HCT116 (cell line): ENCODE results near the gene GSTO2. TPM values are rescaled to one million over a fixed set of nuclear protein-coding genes. Genes with fewer than 3 reads are reported as not detected.

Source experiments
- ATAC-seq: fragments of 200-7000 bp; cut with Tn5 transposase; 2 replicates; pipeline ENCODE4 v1.9.1; 2020; ENCODE audit warnings: mild to moderate bottlenecking, moderate library complexity
- BruUV-seq: library from RNA; stranded (reverse); fragments of 400-500 nt; replicated peaks from 2 replicates; lab custom pipeline; 2021; lab: Mats Ljungman, UMichigan
- CTCF ChIA-PET: fragments of 300-600 bp; sonication (Branson Sonifier 250); formaldehyde crosslinking; loops from one replicate; lab custom pipeline; 2021; ENCODE audit warnings: antibody characterized with exemption; lab: Charles Lee
- POLR2A ChIA-PET: fragments of 300-600, 350-600 bp; sonication (Branson Sonifier 250); formaldehyde crosslinking; loops from one replicate; lab custom pipeline; 2021; ENCODE audit warnings: antibody characterized with exemption; lab: Charles Lee
- RAD21 ChIA-PET, 2 experiments: fragments of 300-600 bp; sonication (Branson Sonifier 250); formaldehyde crosslinking; loops; one replicate each; lab custom pipeline; 2023; ENCODE audit warnings: low total read pairs in 2 of 2; ENCODE audit not compliant: uncharacterized antibody in 2 of 2, unreplicated experiment in 2 of 2, low non-redundant PET in 1 of 2; lab: Charles Lee
- DNase-seq: peaks from one replicate; pipeline ENCODE4 v3.0.0-alpha.2; 2010; ENCODE audit warnings: low read depth, low spot score
- H2AFZ ChIP-seq: fragments of 200-600 bp; shearing (Covaris generic), sonication (generic); 2 replicates; pipeline ENCODE4 v1.6.1; 2017; ENCODE audit warnings: low read depth, mixed run types, mixed read lengths, antibody characterized with exemption, low read length; ENCODE audit not compliant: poor library complexity, severe bottlenecking
- H3K27ac ChIP-seq: 2 replicates; pipeline ENCODE4 v1.5.1; 2012; ENCODE audit warnings: low read depth, low read length
- H3K27me3 ChIP-seq: fragments of 200-600 bp; sonication (generic); 2 replicates; pipeline ENCODE4 v1.6.1; 2016; ENCODE audit warnings: mixed run types, low read length, mixed read lengths; ENCODE audit not compliant: insufficient read depth
- H3K36me3 ChIP-seq, 2 experiments: fragments of 200-500 bp in 1 of 2; fragments of 200-600 bp in 1 of 2; sonication (Bioruptor generic) in 1 of 2; sonication (generic) in 1 of 2; 2 replicates each; pipeline versions ENCODE4 v1.5.1 to v1.6.1; 2014 to 2016; ENCODE audit warnings: low read length in 2 of 2, inconsistent platforms in 1 of 2, mixed read lengths in 1 of 2, mixed run types in 1 of 2; ENCODE audit not compliant: insufficient read depth in 2 of 2, control insufficient read depth in 1 of 2
- H3K4me1 ChIP-seq, 2 experiments: fragments of 200-600 bp in 1 of 2; sonication (generic) in 1 of 2; 2 replicates each; pipeline versions ENCODE4 v1.5.1 to v1.6.1; 2012 to 2017; ENCODE audit warnings: low read length in 2 of 2, inconsistent platforms in 1 of 2, mild to moderate bottlenecking in 1 of 2, mixed read lengths in 1 of 2, mixed run types in 1 of 2, moderate library complexity in 1 of 2; ENCODE audit not compliant: insufficient read depth in 2 of 2, control insufficient read depth in 1 of 2
- H3K4me2 ChIP-seq: fragments of 200-600 bp; sonication (generic); 2 replicates; pipeline ENCODE4 v1.6.1; 2017; ENCODE audit warnings: mixed run types, low read length, mixed read lengths
- H3K4me3 ChIP-seq, 2 experiments: fragments of 200-600 bp in 1 of 2; sonication (generic) in 1 of 2; replicated peaks in 1 of 2; 2 replicates each; pipeline ENCODE4 v1.5.1; 2011 to 2016; ENCODE audit warnings: low read length in 2 of 2, control low read depth in 1 of 2, low read depth in 1 of 2, mild to moderate bottlenecking in 1 of 2, mixed read lengths in 1 of 2, mixed run types in 1 of 2
- H3K79me2 ChIP-seq: fragments of 200-600 bp; sonication (generic); 2 replicates; pipeline ENCODE4 v1.6.1; 2017; ENCODE audit warnings: mild to moderate bottlenecking, mixed run types, low read length, moderate library complexity, mixed read lengths; ENCODE audit not compliant: insufficient read depth
- H3K9ac ChIP-seq: fragments of 200-600 bp; sonication (generic); 2 replicates; pipeline ENCODE4 v1.6.1; 2016; ENCODE audit warnings: low read length, mixed read lengths
- H3K9me2 ChIP-seq: fragments of 200-600 bp; sonication (generic), shearing (Covaris generic); 2 replicates; pipeline ENCODE4 v1.6.1; 2017; ENCODE audit warnings: mixed run types, mild to moderate bottlenecking, moderate library complexity; ENCODE audit not compliant: insufficient read depth
- H3K9me3 ChIP-seq, 2 experiments: fragments of 200-500 bp in 1 of 2; fragments of 200-600 bp in 1 of 2; sonication (Bioruptor generic) in 1 of 2; sonication (generic) in 1 of 2; 2 replicates each; pipeline ENCODE4 v1.6.1; 2014 to 2017; ENCODE audit warnings: low read length in 2 of 2, mixed read lengths in 2 of 2, inconsistent platforms in 1 of 2, low read depth in 1 of 2, mild to moderate bottlenecking in 1 of 2, mixed run types in 1 of 2, moderate library complexity in 1 of 2; ENCODE audit not compliant: control insufficient read depth in 1 of 2, insufficient read depth in 1 of 2
- H4K20me1 ChIP-seq: fragments of 200-600 bp; sonication (generic), shearing (Covaris generic); 2 replicates; pipeline ENCODE4 v1.6.1; 2017; ENCODE audit warnings: mixed run types, mild to moderate bottlenecking, moderate library complexity; ENCODE audit not compliant: insufficient read depth
- CBX3 ChIP-seq: IDR thresholded peaks from 2 replicates; pipeline ENCODE4 v1.6.1; 2012; ENCODE audit warnings: low read depth
- JUND ChIP-seq: IDR thresholded peaks from 2 replicates; pipeline ENCODE4 v1.6.1; 2012
- POLR2A ChIP-seq: IDR thresholded peaks from 2 replicates; pipeline ENCODE4 v1.7.0; 2011; ENCODE audit warnings: borderline replicate concordance; ENCODE audit not compliant: insufficient read depth, insufficient read length; ENCODE audit errors: extremely low read depth
- POLR2AphosphoS5 ChIP-seq: IDR thresholded peaks from 2 replicates; pipeline ENCODE4 v1.6.1; 2011; ENCODE audit warnings: mild to moderate bottlenecking, low read depth, low read length, moderate library complexity
- RAD21 ChIP-seq: IDR thresholded peaks from 2 replicates; pipeline ENCODE4 v1.6.1; 2012; ENCODE audit warnings: low read depth, mild to moderate bottlenecking
- REST ChIP-seq: IDR thresholded peaks from 2 replicates; pipeline ENCODE4 v1.6.1; 2012; ENCODE audit warnings: low read depth
- SIN3A ChIP-seq: IDR thresholded peaks from 2 replicates; pipeline ENCODE4 v1.6.1; 2012; ENCODE audit warnings: low read depth
- ZNF274 ChIP-seq: fragments of 200-500 bp; sonication (Bioruptor generic); IDR thresholded peaks from 2 replicates; pipeline ENCODE4 v1.6.1; 2014; ENCODE audit warnings: mild to moderate bottlenecking, low read depth, low read length, inconsistent platforms
- intact Hi-C: fragments of 100-400 bp; cut with micrococcal nuclease; formaldehyde crosslinking; loops from 2 replicates; pipeline ENCODE4 v1.10.0; 2022
- total RNA-seq: library from RNA; stranded (reverse); gene quantifications from one replicate; pipeline ENCODE4 v1.2.1, GENCODE V29; 2021; ENCODE audit not compliant: unreplicated experiment

GSTO2 gene
- total RNA-seq, 1 experiment from 2014 or later: 115 TPM

GRCh38 chr10:104232613-104233102, 36.3 kb upstream of the GSTO2 start:
- DNase-seq: no peak
- Histone ChIP-seq H3K4me3 (peak overlapping the region; percentile 73 to 88), H3K27ac (0 out of 2 replicates have a peak overlapping the region, but pooled peaks have one; percentile 8), H2AFZ (peak overlapping the region; percentile 98), H3K4me2 (peak overlapping the region; percentile 87), H3K9me2 (no peaks in the 10 kb centered on the region), H3K79me2 (no peaks in the 10 kb centered on the region), H3K9ac (peak overlapping the region; percentile 87), H3K36me3 (no peaks in the 10 kb centered on the region), H3K9me3 (no peaks in the 10 kb centered on the region), H4K20me1 (no peaks in the 10 kb centered on the region), H3K27me3 (no peaks in the 10 kb centered on the region), H3K4me1 (peaks cover 5 to 15% of the 10 kb centered on the region in 2 experiments; a peak in 3 of 4 replicates)
- intact Hi-C loops: no loop called here
- ChIA-PET RAD21 (no interaction called here), CTCF (interaction anchor here (1.8 kb wide), 1 partner anchor 42 kb away, joined by 6 read pairs; no protein-coding TSS in a partner anchor), POLR2A (interaction anchor here (1.5 kb wide), 1 partner anchor 42 kb away, joined by 3 read pairs; no protein-coding TSS in a partner anchor)
- TF ChIP-seq JUND (no peak), REST (no peak), POLR2AphosphoS5 (no peak), ZNF274 (no peak), CBX3 (no peak), RAD21 (no peak), POLR2A (no peak), SIN3A (no peak)
- peak; percentile 30 for ATAC-seq
- no TSS peak for BruUV-seq
